Measurements from ENCODE around the gene APBA2.

DNA sequence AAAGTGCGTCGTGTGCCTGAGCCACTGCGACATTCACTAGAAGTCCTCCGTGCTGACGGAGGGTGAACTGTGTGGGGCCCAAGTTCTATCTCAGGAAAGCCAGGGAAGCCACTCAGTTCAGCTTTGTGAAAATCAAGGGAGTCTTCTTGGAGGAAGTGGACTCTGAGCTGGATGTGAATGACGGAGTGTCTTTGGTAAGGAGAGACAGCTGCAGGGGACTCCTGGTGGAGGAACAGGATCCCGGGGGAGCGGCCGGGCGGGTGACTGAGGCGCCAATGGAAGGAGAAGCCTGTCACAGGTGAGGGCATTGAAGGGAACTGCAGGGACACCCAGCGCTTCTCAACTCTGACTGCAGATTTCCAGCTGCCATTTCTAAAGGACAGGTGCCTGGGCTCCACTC is 75.6 kb downstream of the APBA2 start:
- TF ChIP-seq, protein P1, sequence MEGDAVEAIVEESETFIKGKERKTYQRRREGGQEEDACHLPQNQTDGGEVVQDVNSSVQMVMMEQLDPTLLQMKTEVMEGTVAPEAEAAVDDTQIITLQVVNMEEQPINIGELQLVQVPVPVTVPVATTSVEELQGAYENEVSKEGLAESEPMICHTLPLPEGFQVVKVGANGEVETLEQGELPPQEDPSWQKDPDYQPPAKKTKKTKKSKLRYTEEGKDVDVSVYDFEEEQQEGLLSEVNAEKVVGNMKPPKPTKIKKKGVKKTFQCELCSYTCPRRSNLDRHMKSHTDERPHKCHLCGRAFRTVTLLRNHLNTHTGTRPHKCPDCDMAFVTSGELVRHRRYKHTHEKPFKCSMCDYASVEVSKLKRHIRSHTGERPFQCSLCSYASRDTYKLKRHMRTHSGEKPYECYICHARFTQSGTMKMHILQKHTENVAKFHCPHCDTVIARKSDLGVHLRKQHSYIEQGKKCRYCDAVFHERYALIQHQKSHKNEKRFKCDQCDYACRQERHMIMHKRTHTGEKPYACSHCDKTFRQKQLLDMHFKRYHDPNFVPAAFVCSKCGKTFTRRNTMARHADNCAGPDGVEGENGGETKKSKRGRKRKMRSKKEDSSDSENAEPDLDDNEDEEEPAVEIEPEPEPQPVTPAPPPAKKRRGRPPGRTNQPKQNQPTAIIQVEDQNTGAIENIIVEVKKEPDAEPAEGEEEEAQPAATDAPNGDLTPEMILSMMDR (IDR thresholded peaks at IDR 0.05): no peak
- no peak for TF ChIP-seq EP300 (IDR thresholded peaks at IDR 0.05)
